Spleen (tissue), 7 donors: ENCODE measurements around the gene NUAK2.

Experiments
- POLR2A ChIP-seq, 3 donors: fragments of 450-650 bp; IDR thresholded peaks; one replicate each; pipeline ENCODE4 v1.5.1; 2017; ENCODE audit warnings: antibody characterized with exemption in 3 of 3, mild to moderate bottlenecking in 1 of 3
- TF ChIP-seq, protein P1 (sequence below), 11 experiments: fragments of 200-600 bp in 7 of 11; fragments of 450-650 bp in 4 of 11; sonication (generic) in 4 of 11; IDR thresholded peaks in 8 of 11; conservative IDR thresholded peaks in 3 of 11; 1 replicate in 7 of 11; 2 replicates in 4 of 11; pipeline versions ENCODE4 v1.4.0 to v1.8.0; 2016 to 2021; ENCODE audit warnings: antibody characterized with exemption in 11 of 11, inconsistent platforms in 4 of 11, mild to moderate bottlenecking in 1 of 11
- donor health status: DM: no; HTN: no; CAD: no; lungs with moderate emphysema.
- donor health status: DM: no; HTN: no; CAD: no.
- donor health status: DM: no; HTN: no; CAD: no.

DNA sequence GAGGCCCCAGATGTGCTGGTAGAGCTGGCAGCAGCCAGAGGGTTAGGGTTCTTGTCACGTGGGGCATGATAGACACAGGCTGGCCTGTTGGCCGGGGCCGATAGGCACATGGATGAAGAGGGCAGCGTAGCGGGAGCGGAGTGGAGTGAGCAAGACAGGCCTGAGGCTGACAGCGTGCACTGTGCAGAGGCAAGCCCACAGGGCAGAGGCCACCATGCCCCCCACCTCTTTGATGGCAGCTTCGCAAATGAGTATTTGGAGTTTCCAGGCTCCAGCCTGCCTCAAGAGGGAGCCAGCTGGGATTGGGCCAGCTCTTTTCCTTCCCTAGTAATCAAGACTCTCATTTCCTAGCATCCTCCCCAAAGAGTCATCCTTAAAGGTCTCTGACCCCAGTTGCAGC, 50.3 kb downstream of the NUAK2 start:
- TF ChIP-seq, protein P1, sequence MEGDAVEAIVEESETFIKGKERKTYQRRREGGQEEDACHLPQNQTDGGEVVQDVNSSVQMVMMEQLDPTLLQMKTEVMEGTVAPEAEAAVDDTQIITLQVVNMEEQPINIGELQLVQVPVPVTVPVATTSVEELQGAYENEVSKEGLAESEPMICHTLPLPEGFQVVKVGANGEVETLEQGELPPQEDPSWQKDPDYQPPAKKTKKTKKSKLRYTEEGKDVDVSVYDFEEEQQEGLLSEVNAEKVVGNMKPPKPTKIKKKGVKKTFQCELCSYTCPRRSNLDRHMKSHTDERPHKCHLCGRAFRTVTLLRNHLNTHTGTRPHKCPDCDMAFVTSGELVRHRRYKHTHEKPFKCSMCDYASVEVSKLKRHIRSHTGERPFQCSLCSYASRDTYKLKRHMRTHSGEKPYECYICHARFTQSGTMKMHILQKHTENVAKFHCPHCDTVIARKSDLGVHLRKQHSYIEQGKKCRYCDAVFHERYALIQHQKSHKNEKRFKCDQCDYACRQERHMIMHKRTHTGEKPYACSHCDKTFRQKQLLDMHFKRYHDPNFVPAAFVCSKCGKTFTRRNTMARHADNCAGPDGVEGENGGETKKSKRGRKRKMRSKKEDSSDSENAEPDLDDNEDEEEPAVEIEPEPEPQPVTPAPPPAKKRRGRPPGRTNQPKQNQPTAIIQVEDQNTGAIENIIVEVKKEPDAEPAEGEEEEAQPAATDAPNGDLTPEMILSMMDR (IDR thresholded peaks at IDR 0.05 in 8 of 11, conservative IDR thresholded peaks at IDR 0.05 in 3 of 11), result no peak
- TF ChIP-seq POLR2A (IDR thresholded peaks at IDR 0.05), result no peak
